ENCODE data around the gene SNX5.
A peak's percentile ranks its signal among the peaks of the same experiment; 100 is the strongest.

SNX5 gene

DNA sequence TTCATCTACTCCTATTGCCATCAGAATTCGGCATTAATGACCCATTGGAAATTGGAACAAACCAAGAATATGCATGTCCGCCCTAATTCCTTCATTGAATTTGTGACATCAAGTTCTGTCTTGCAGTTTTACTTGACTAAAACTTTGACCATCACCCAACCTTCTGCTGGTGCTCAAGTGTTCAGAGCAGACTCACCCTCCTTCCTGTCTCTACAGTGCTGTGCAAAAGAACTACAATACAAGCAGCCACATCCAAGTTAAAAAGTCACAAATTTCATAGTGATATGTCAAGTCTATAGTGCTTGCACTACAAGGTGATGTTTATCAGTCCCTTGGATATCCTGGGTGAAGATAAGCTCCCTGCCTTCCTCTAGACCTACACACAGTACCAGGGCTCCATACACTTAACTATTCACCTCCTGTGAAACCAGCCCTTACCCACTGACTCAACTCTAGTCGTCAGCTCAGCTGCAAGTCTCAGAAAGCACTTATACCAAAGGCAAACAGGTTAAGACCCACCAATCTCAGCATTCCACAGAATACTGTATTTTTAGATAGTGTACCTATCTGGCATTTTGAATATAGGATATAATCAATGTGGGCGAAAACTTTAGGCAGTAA, 23.6 kb downstream of the SNX5 start:
- H3K4me1 Mint-ChIP-seq (ENCODE audit: low read depth) = peaks cover 2% of the 10 kb centered on the region
- H3K27ac Mint-ChIP-seq = no peak overlapping the region

DNA sequence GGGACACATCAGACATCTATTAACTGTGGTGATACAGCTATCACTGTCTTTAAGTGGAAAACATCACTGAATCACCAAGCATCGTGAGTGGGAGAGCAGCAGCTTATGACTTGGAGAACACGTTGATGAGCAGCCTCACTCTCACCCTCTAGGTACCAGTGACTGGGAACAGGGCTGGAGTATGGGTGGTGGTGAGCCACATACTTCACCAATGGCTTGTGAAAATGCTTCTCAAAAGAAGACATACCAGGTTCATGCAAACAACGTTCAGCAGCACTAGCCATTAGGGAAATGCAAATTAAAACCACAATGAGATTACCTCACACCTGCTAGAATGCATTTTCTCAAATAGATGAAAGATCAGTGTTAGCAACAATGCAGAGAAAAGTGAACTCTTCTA, 25.3 kb downstream of the SNX5 start:
- H3K9me3 Mint-ChIP-seq (ENCODE audit: low read depth) = no peaks in the 10 kb centered on the region
- no peak overlapping the region for H3K4me3 Mint-ChIP-seq
- H3K4me1 Mint-ChIP-seq (ENCODE audit: low read depth) = peaks cover 12% of the 10 kb centered on the region
- no peak overlapping the region for H3K27ac Mint-ChIP-seq
- H3K27me3 Mint-ChIP-seq = no peaks in the 10 kb centered on the region
- H3K36me3 Mint-ChIP-seq = peaks cover 17% of the 10 kb centered on the region

More for the DNA sequence above, 23.6 kb downstream of the SNX5 start:
- H3K27me3 Mint-ChIP-seq = no peaks in the 10 kb centered on the region
- no peaks in the 10 kb centered on the region for H3K9me3 Mint-ChIP-seq (ENCODE audit: low read depth)
- no peak overlapping the region for H3K4me3 Mint-ChIP-seq
- H3K36me3 Mint-ChIP-seq = peaks cover 21% of the 10 kb centered on the region

DNA sequence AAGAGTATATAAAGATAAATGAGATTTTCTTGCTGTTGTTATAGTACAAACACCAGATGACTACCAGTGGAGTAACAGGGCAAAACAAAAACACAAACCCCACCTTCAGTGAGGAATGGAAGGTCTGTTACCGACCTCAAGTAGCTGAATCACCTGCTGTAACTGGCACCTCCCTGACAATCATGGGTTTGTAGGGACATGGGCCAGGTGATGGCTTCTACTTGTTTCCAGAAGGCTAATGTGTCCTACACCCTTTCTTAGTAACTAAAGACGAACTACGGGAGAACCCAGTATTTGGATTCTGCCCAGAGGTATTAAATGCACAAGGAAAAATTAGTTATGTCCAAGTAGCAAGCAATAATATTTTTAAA, 26.8 kb downstream of the SNX5 start:
- Mint-ChIP-seq H3K9me3 (ENCODE audit: low read depth) (no peaks in the 10 kb centered on the region), H3K27ac (no peak overlapping the region), H3K4me3 (no peak overlapping the region), H3K36me3 (peaks cover 14% of the 10 kb centered on the region), H3K27me3 (no peaks in the 10 kb centered on the region), H3K4me1 (ENCODE audit: low read depth) (peaks cover 12% of the 10 kb centered on the region)

DNA sequence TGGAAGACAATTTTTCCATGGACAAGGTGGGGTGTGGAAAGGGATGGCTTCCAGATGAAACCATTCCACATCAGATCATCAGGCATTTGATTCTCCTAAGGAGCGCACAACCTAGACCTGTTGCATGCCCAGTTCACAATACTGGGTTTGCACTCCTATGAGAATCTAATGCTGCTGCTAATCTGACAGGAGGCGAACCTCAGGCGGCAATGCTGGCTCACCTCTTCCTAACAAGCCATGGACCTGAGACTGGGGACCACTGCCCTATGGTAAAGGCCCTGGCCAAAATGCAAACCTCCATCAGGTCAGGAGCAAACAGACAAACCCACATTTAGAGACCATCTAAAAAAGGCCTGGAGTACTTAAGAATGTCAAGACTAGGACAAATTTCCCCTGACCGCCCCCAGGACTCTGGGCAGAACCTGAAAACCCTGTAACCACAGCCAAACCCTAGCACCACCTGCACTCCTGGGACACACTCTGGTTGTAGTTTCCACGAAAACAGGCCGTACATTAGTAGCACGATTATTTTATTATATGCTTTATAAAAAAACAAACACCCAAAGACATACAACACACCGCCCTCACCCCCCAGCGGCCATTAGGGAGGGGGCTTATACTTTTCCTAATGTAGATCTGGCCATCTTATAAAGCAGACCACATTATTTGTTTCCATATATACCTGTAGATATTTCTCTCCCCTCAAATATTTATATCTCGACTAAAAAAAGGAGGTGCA, 27.3 kb downstream of the SNX5 start:
- peaks cover 13% of the 10 kb centered on the region for H3K36me3 Mint-ChIP-seq
- H3K27me3 Mint-ChIP-seq = no peaks in the 10 kb centered on the region
- H3K4me1 Mint-ChIP-seq (ENCODE audit: low read depth) = peaks cover 12% of the 10 kb centered on the region
- H3K4me3 Mint-ChIP-seq = no peak overlapping the region
- H3K9me3 Mint-ChIP-seq (ENCODE audit: low read depth) = no peaks in the 10 kb centered on the region
- no peak overlapping the region for H3K27ac Mint-ChIP-seq

- no peak overlapping the region for H3K27ac Mint-ChIP-seq
Observed at GRCh38 chr20:17940224-17940971, 28.2 kb downstream of the SNX5 start.

GRCh38 chr20:17939622-17940223, 28.9 kb downstream of the SNX5 start:
- Mint-ChIP-seq H3K4me3 (no peak overlapping the region), H3K36me3 (peaks cover 9% of the 10 kb centered on the region), H3K4me1 (ENCODE audit: low read depth) (peaks cover 12% of the 10 kb centered on the region), H3K9me3 (ENCODE audit: low read depth) (no peaks in the 10 kb centered on the region), H3K27ac (no peak overlapping the region), H3K27me3 (no peaks in the 10 kb centered on the region)

More at GRCh38 chr20:17940224-17940971, 28.2 kb downstream of the SNX5 start:
- no peaks in the 10 kb centered on the region for H3K9me3 Mint-ChIP-seq (ENCODE audit: low read depth)
- peaks cover 13% of the 10 kb centered on the region for H3K36me3 Mint-ChIP-seq
- H3K4me3 Mint-ChIP-seq = no peak overlapping the region
- H3K4me1 Mint-ChIP-seq (ENCODE audit: low read depth) = peaks cover 12% of the 10 kb centered on the region
- H3K27me3 Mint-ChIP-seq = no peaks in the 10 kb centered on the region

DNA sequence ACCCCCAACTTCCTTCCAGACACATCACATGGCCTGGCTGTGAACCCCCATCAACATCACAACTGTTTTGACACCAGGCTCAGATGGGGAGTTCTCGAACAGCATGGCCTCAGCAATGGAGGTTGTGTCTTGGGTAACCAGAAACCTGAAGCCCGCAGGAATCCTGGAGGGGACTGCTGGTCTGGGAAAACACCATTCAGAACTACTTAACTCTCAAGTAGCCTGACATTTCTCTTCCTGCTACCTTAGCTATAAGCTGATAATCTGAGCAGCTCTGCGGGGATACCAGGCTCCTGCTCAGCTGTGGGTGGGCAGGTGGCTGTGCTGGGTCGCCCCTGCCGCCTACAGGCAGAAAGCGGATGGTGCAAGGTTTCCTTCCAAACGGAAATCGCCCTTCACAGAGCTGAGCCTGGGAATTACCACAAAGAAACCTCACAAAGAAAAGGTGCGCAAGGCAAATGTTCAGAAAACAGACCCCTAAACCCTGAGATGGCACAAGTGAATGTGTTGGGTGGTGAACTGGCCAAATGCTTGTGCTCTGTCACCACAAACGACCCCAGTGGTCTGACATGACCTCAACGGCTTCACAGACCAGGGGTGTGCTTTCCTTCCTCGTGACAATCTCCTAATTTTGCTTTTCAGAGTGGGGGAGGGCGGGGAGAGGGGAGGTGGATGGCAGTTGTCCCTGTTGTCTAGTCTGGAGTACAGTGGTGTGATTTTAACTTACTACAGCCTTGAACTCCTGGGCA, 29.5 kb downstream of the SNX5 start:
- Mint-ChIP-seq H3K27me3 (no peaks in the 10 kb centered on the region), H3K9me3 (ENCODE audit: low read depth) (no peaks in the 10 kb centered on the region), H3K27ac (no peak overlapping the region), H3K4me3 (peak overlapping the region; percentile 28), H3K4me1 (ENCODE audit: low read depth) (peaks cover 12% of the 10 kb centered on the region), H3K36me3 (peaks cover 8% of the 10 kb centered on the region)

- H3K4me1 Mint-ChIP-seq (ENCODE audit: low read depth) = peaks cover 12% of the 10 kb centered on the region
- no peak overlapping the region for H3K4me3 Mint-ChIP-seq
- no peaks in the 10 kb centered on the region for H3K9me3 Mint-ChIP-seq (ENCODE audit: low read depth)
- no peak overlapping the region for H3K27ac Mint-ChIP-seq
- no peaks in the 10 kb centered on the region for H3K27me3 Mint-ChIP-seq
- no peaks in the 10 kb centered on the region for H3K36me3 Mint-ChIP-seq
Observed at GRCh38 chr20:17936761-17937732, 31.5 kb downstream of the SNX5 start.

- Mint-ChIP-seq H3K36me3 (no peaks in the 10 kb centered on the region), H3K27ac (no peak overlapping the region), H3K4me3 (no peak overlapping the region), H3K9me3 (ENCODE audit: low read depth) (no peaks in the 10 kb centered on the region), H3K27me3 (no peaks in the 10 kb centered on the region), H3K4me1 (ENCODE audit: low read depth) (peaks cover 12% of the 10 kb centered on the region)
Observed at GRCh38 chr20:17936286-17936760, 32.3 kb downstream of the SNX5 start.

- no peak overlapping the region for H3K4me3 Mint-ChIP-seq
- no peak overlapping the region for H3K27ac Mint-ChIP-seq
- H3K36me3 Mint-ChIP-seq = no peaks in the 10 kb centered on the region
- H3K27me3 Mint-ChIP-seq = no peaks in the 10 kb centered on the region
- H3K4me1 Mint-ChIP-seq (ENCODE audit: low read depth) = peaks cover 12% of the 10 kb centered on the region
- H3K9me3 Mint-ChIP-seq (ENCODE audit: low read depth) = no peaks in the 10 kb centered on the region
Observed at GRCh38 chr20:17935761-17936160, 32.8 kb downstream of the SNX5 start.

- H3K4me3 Mint-ChIP-seq = no peak overlapping the region
- no peaks in the 10 kb centered on the region for H3K27me3 Mint-ChIP-seq
- H3K36me3 Mint-ChIP-seq = no peaks in the 10 kb centered on the region
- peaks cover 12% of the 10 kb centered on the region for H3K4me1 Mint-ChIP-seq (ENCODE audit: low read depth)
- H3K27ac Mint-ChIP-seq = no peak overlapping the region
- no peaks in the 10 kb centered on the region for H3K9me3 Mint-ChIP-seq (ENCODE audit: low read depth)
Observed at GRCh38 chr20:17935186-17935585, 33.4 kb downstream of the SNX5 start.

- Mint-ChIP-seq H3K27me3 (no peaks in the 10 kb centered on the region), H3K4me3 (no peak overlapping the region), H3K4me1 (ENCODE audit: low read depth) (peaks cover 3% of the 10 kb centered on the region), H3K36me3 (no peaks in the 10 kb centered on the region), H3K9me3 (ENCODE audit: low read depth) (no peaks in the 10 kb centered on the region), H3K27ac (no peak overlapping the region)
Observed at GRCh38 chr20:17934141-17934862, 34.3 kb downstream of the SNX5 start.

- H3K36me3 Mint-ChIP-seq = no peaks in the 10 kb centered on the region
Observed at GRCh38 chr20:17933711-17934110, 34.9 kb downstream of the SNX5 start.

More at GRCh38 chr20:17933711-17934110, 34.9 kb downstream of the SNX5 start:
- no peaks in the 10 kb centered on the region for H3K4me1 Mint-ChIP-seq (ENCODE audit: low read depth)
- H3K9me3 Mint-ChIP-seq (ENCODE audit: low read depth) = no peaks in the 10 kb centered on the region
- no peaks in the 10 kb centered on the region for H3K27me3 Mint-ChIP-seq
- H3K27ac Mint-ChIP-seq = no peak overlapping the region
- no peak overlapping the region for H3K4me3 Mint-ChIP-seq

All from activated naive CD8-positive, alpha-beta T cell (primary cell).